ENCODE results near the gene NOL8. TPM values are rescaled to one million over a fixed set of nuclear protein-coding genes. Genes with fewer than 3 reads are reported as not detected.

Gene NOL8
- total RNA-seq, 1 experiment from 2014 or later, result 30.6 TPM

DNA sequence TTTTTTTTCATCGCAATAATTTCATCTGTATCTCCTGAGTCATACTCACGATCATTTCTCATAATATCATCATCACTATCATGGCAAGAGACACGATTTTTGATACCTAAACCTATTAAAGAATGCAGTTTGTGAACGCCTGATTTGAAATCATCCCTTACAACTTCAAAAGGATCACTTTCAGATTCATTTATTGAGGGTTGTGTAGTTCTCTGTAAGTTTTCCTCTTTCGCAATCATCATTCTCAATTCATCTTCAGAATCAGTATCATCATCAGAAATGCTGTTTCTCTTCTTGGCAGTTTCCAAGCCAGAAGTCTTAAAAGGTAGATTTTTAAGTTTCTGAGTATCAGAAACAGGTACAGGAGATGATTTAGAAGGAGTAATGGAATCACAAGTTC, 9.7 kb downstream of the NOL8 start:
- CTCF ChIA-PET, result no interaction called here

DNA sequence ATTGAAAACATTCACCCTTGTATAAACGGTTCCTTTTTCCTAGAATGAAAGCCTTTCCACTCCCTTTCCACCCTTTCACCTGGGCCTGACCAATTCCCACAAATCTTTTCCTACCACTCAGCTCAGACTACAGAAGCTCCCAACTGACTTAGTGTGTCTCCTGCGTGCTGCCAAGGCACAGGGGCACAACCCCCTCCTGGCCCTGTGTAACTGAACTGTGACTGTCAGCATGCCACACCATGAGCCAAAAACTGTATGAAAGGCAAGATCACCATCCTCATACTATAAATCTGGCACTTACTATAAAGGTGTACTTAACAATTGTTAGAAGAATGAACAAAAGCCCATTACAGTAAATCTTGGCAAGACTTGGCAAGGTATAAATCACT, 11.5 kb downstream of the NOL8 start:
- in situ Hi-C loops (cut with HindIII; ENCODE audit: low pct_unique_long_range_greater_than_20kb, low sequenced_read_pairs) (no loop called here), intact Hi-C loops (cut with micrococcal nuclease; ENCODE audit: unreplicated experiment) (no loop called here)
- ChIA-PET POLR2A (no interaction called here), CTCF (no interaction called here)
- Histone ChIP-seq H3K27me3 (ENCODE audit: control insufficient read depth, insufficient read depth, low read length) (no peaks in the 10 kb centered on the region), H3K27ac (ENCODE audit: low read length) (no peak overlapping the region), H3K4me3 (ENCODE audit: low read depth in 2 of 2, low read length in 2 of 2) (no peak overlapping the region), H3K9me3 (ENCODE audit: control insufficient read depth, insufficient read depth, low read depth, low read length) (no peaks in the 10 kb centered on the region), H3K36me3 (ENCODE audit: control insufficient read depth, insufficient read depth, low read length) (peaks cover 25% of the 10 kb centered on the region), H3K4me1 (ENCODE audit: control insufficient read depth, insufficient read depth, low read length) (no peaks in the 10 kb centered on the region)
- no TSS peak for BruUV-seq (replicated peaks)
- DNase-seq (ENCODE audit: low read depth, low spot score) (no peak), ATAC-seq (no peak)
- TF ChIP-seq SIN3A (IDR thresholded peaks at IDR 0.05; ENCODE audit: borderline replicate concordance, insufficient read depth, low read depth, low read length) (no peak), POLR2AphosphoS5 (IDR thresholded peaks at IDR 0.05; ENCODE audit: low read depth, low read length) (no peak), CTCF (IDR thresholded peaks at IDR 0.05) (no peak), TCF7L2 (IDR thresholded peaks at IDR 0.05; ENCODE audit: low read depth, low read length) (no peak)
- TF ChIP-seq, protein P1, sequence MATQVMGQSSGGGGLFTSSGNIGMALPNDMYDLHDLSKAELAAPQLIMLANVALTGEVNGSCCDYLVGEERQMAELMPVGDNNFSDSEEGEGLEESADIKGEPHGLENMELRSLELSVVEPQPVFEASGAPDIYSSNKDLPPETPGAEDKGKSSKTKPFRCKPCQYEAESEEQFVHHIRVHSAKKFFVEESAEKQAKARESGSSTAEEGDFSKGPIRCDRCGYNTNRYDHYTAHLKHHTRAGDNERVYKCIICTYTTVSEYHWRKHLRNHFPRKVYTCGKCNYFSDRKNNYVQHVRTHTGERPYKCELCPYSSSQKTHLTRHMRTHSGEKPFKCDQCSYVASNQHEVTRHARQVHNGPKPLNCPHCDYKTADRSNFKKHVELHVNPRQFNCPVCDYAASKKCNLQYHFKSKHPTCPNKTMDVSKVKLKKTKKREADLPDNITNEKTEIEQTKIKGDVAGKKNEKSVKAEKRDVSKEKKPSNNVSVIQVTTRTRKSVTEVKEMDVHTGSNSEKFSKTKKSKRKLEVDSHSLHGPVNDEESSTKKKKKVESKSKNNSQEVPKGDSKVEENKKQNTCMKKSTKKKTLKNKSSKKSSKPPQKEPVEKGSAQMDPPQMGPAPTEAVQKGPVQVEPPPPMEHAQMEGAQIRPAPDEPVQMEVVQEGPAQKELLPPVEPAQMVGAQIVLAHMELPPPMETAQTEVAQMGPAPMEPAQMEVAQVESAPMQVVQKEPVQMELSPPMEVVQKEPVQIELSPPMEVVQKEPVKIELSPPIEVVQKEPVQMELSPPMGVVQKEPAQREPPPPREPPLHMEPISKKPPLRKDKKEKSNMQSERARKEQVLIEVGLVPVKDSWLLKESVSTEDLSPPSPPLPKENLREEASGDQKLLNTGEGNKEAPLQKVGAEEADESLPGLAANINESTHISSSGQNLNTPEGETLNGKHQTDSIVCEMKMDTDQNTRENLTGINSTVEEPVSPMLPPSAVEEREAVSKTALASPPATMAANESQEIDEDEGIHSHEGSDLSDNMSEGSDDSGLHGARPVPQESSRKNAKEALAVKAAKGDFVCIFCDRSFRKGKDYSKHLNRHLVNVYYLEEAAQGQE (IDR thresholded peaks at IDR 0.05; ENCODE audit: insufficient read depth in 1 of 2, low read depth in 2 of 2, low read length in 1 of 2), result no peak

More for the DNA sequence above, 9.7 kb downstream of the NOL8 start:
- Histone ChIP-seq H3K36me3 (ENCODE audit: control insufficient read depth, insufficient read depth, low read length) (peaks cover 21% of the 10 kb centered on the region), H3K27ac (ENCODE audit: low read length) (no peak overlapping the region), H3K27me3 (ENCODE audit: control insufficient read depth, insufficient read depth, low read length) (no peaks in the 10 kb centered on the region), H3K4me1 (ENCODE audit: control insufficient read depth, insufficient read depth, low read length) (no peaks in the 10 kb centered on the region), H3K9me3 (ENCODE audit: control insufficient read depth, insufficient read depth, low read depth, low read length) (no peaks in the 10 kb centered on the region), H3K4me3 (ENCODE audit: low read depth in 2 of 2, low read length in 2 of 2) (no peak overlapping the region)
- intact Hi-C loops (cut with micrococcal nuclease; ENCODE audit: unreplicated experiment) (no loop called here), in situ Hi-C loops (cut with HindIII; ENCODE audit: low pct_unique_long_range_greater_than_20kb, low sequenced_read_pairs) (no loop called here)
- no peak for ATAC-seq
- TF ChIP-seq TCF7L2 (IDR thresholded peaks at IDR 0.05; ENCODE audit: low read depth, low read length) (no peak), SIN3A (IDR thresholded peaks at IDR 0.05; ENCODE audit: borderline replicate concordance, insufficient read depth, low read depth, low read length) (no peak), POLR2AphosphoS5 (IDR thresholded peaks at IDR 0.05; ENCODE audit: low read depth, low read length) (no peak), CTCF (IDR thresholded peaks at IDR 0.05) (no peak)
- TF ChIP-seq, protein P1 (IDR thresholded peaks at IDR 0.05; ENCODE audit: insufficient read depth in 1 of 2, low read depth in 2 of 2, low read length in 1 of 2), result no peak
- POLR2A ChIA-PET, result no interaction called here
- no peak for DNase-seq (ENCODE audit: low read depth, low spot score)
- no TSS peak for BruUV-seq (replicated peaks)

Measured in Panc1 (cell line).